ENCODE data around the gene MAPK9.

The MAPK9 gene

DNA sequence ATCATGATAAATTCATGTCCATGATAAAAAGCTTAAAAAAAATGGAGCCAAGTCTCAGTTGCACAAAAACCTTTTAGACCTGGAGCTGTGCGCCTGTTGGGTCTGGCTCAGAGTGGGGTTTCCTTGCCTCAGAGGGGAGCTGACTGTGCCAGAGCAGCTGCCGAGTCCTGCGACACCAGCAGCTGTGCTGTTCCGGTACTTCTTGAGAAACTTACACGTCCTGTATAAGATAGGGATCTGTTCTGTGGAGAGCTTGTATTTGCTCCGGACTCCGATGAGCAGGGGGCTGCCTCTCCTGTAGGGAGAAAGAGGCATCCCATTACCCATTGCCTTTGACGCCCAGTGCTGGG is 32.7 kb upstream of the MAPK9 start:
- no peak for DNase-seq (ENCODE audit: insufficient read length, low spot score)
- no peak for FAIRE-seq
- TF ChIP-seq CTCF (IDR thresholded peaks at IDR 0.05; ENCODE audit: insufficient read depth, missing control alignments): no peak

GRCh38 chr5:180323941-180324600 is 32.2 kb upstream of the MAPK9 start:
- TF ChIP-seq CTCF (IDR thresholded peaks at IDR 0.05; ENCODE audit: insufficient read depth, missing control alignments): no peak
- DNase-seq (ENCODE audit: insufficient read length, low spot score): no peak
- no peak for FAIRE-seq

GRCh38 chr5:180323160-180323559 is 31.3 kb upstream of the MAPK9 start:
- TF ChIP-seq CTCF (IDR thresholded peaks at IDR 0.05; ENCODE audit: insufficient read depth, missing control alignments): no peak
- FAIRE-seq: no peak
- no peak for DNase-seq (ENCODE audit: insufficient read length, low spot score)

DNA sequence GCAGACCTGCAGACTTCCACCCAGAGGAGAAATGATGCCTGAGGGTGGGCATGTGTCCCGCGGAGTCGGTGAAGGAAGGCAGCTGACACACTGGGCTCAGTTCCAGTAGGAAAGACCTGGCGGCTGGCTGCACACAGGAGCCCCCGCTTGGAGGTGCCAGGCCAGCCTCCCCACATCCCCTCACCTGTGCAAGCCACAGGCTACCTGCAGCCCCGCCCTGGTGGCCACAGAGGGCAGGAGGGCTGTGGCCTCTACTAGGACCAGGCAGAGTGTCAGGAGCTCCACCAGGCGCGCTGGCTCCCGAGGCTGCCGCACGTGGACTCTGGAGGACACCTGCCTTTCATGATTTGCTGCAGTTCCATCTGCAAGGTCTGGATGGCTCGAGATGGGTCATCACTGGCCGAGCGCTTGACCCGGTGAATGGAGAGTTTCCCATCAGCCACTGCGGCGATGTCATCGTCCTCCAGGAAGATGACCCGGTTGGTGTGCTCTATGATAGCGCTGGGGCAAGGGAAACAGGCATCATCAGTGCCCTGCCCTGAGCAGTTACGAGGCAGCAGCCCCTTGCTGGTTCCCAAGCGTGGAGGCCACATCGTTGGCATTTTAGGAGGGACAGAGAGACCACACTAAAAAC is 26.7 kb upstream of the MAPK9 start:
- DNase-seq (ENCODE audit: insufficient read length, low spot score): no peak
- no peak for FAIRE-seq
- TF ChIP-seq CTCF (IDR thresholded peaks at IDR 0.05; ENCODE audit: insufficient read depth, missing control alignments): no peak

DNA sequence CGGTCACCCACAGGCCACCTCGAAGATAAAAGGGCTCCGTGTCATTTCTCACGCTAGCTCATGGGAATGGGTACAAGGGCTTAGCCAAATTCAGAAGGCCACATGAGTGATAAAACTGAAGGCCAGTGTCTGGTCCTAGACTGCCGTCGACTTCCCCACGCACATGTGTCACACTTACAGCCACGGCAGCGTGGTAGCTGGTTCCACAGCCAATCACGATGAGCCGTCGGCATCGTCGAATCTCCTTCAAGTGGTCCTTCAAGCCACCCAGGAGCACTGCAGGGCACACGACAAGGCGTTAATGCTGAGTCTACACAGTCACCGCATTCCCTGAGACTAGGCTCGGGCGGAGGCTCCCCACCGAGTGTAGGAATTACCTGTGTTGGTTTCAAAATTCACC is 24.7 kb upstream of the MAPK9 start:
- no peak for DNase-seq (ENCODE audit: insufficient read length, low spot score)
- FAIRE-seq: no peak
- no peak for TF ChIP-seq CTCF (IDR thresholded peaks at IDR 0.05; ENCODE audit: insufficient read depth, missing control alignments)

- DNase-seq (ENCODE audit: insufficient read length, low spot score): peak; percentile 68
- FAIRE-seq: peak; percentile 56
- TF ChIP-seq CTCF (IDR thresholded peaks at IDR 0.05; ENCODE audit: insufficient read depth, missing control alignments): peak; percentile 85
These were observed 23.9 kb upstream of the MAPK9 start for GRCh38 chr5:180315762-180316212.
